SK-N-SH treated with all-trans-retinoic acid at 6 μM for 48 hours (cell line): Measurements from ENCODE around the gene IL16.

Source experiments
- ATAC-seq: fragments of 200-7000 bp; cut with Tn5 transposase; 3 replicates; pipeline ENCODE4 v1.9.1; 2020; ENCODE audit warnings: mild to moderate bottlenecking, moderate library complexity
- ARNTL ChIP-seq: fragments of 450-650 bp; formaldehyde crosslinking; IDR thresholded peaks from 2 replicates; pipeline ENCODE4 v1.5.0; 2020; ENCODE audit warnings: low read depth, mild to moderate bottlenecking, moderate library complexity, borderline replicate concordance
- BACH2 ChIP-seq: fragments of 250-450 bp; sonication (Bioruptor Pico); IDR thresholded peaks from 2 replicates; pipeline ENCODE4 v1.9.0; 2021; ENCODE audit warnings: mild to moderate bottlenecking, borderline replicate concordance
- CSDC2 ChIP-seq: fragments of 250-450 bp; sonication (Bioruptor Pico); IDR thresholded peaks from 2 replicates; pipeline ENCODE4 v1.5.0; 2020; ENCODE audit warnings: mild to moderate bottlenecking, moderate library complexity
- ESRRG ChIP-seq: fragments of 250-450 bp; sonication (Bioruptor Pico); IDR thresholded peaks from 2 replicates; pipeline ENCODE4 v1.6.1; 2021; ENCODE audit warnings: mild to moderate bottlenecking
- GLIS3 ChIP-seq: fragments of 250-450 bp; sonication (Bioruptor Pico); IDR thresholded peaks from 2 replicates; pipeline ENCODE4 v1.5.0; 2020; ENCODE audit warnings: mild to moderate bottlenecking, moderate library complexity
- ISL1 ChIP-seq: fragments of 250-450 bp; sonication (Bioruptor Pico); IDR thresholded peaks from 2 replicates; pipeline ENCODE4 v2.1.2; 2022; ENCODE audit warnings: mild to moderate bottlenecking, moderate library complexity
- OSR1 ChIP-seq: fragments of 250-450 bp; sonication (Bioruptor Pico); IDR thresholded peaks from 2 replicates; pipeline ENCODE4 v1.8.0; 2022; ENCODE audit warnings: moderate library complexity, mild to moderate bottlenecking, inconsistent platforms
- PATZ1 ChIP-seq: fragments of 250-450 bp; sonication (Bioruptor Pico); IDR thresholded peaks from 2 replicates; pipeline ENCODE4 v1.8.0; 2020; ENCODE audit warnings: mild to moderate bottlenecking, moderate library complexity, borderline replicate concordance
- PPARA ChIP-seq: fragments of 250-450 bp; sonication (Bioruptor Pico); IDR thresholded peaks from 2 replicates; pipeline ENCODE4 v1.5.0; 2020; ENCODE audit warnings: mild to moderate bottlenecking, borderline replicate concordance
- RARB ChIP-seq: fragments of 250-450 bp; sonication (Bioruptor Pico); IDR thresholded peaks from 2 replicates; pipeline ENCODE4 v1.8.0; 2021; ENCODE audit warnings: mild to moderate bottlenecking, moderate library complexity
- SNAI2 ChIP-seq: fragments of 250-450 bp; sonication (Bioruptor Pico); IDR thresholded peaks from 2 replicates; pipeline ENCODE4 v1.5.0; 2020; ENCODE audit warnings: mild to moderate bottlenecking, moderate library complexity
- TCF4 ChIP-seq: fragments of 250-450 bp; sonication (Bioruptor Pico); IDR thresholded peaks from 2 replicates; pipeline ENCODE4 v1.8.0; 2021; ENCODE audit warnings: mild to moderate bottlenecking, moderate library complexity, borderline replicate concordance
- TSHZ2 ChIP-seq: fragments of 250-450 bp; sonication (Bioruptor Pico); IDR thresholded peaks from 2 replicates; pipeline ENCODE4 v1.5.0; 2020; ENCODE audit warnings: mild to moderate bottlenecking, moderate library complexity
- ZC3H10 ChIP-seq: fragments of 250-450 bp; sonication (Bioruptor Pico); IDR thresholded peaks from 2 replicates; pipeline ENCODE4 v1.5.1; 2021; ENCODE audit warnings: mild to moderate bottlenecking, moderate library complexity
- ZFP3 ChIP-seq: fragments of 250-450 bp; sonication (Bioruptor Pico); IDR thresholded peaks from 2 replicates; pipeline ENCODE4 v1.5.0; 2020; ENCODE audit warnings: mild to moderate bottlenecking, moderate library complexity
- ZFP30 ChIP-seq: fragments of 450-650 bp; formaldehyde crosslinking; IDR thresholded peaks from 2 replicates; pipeline ENCODE4 v1.5.0; 2022; ENCODE audit warnings: mild to moderate bottlenecking, moderate library complexity
- ZNF565 ChIP-seq: fragments of 450-650 bp; formaldehyde crosslinking; conservative IDR thresholded peaks from 2 replicates; pipeline ENCODE4 v1.5.0; 2020; ENCODE audit warnings: low read depth, mild to moderate bottlenecking, moderate library complexity
- ZNF70 ChIP-seq: fragments of 450-650 bp; formaldehyde crosslinking; IDR thresholded peaks from 2 replicates; pipeline ENCODE4 v1.5.0; 2020; ENCODE audit warnings: mild to moderate bottlenecking, moderate library complexity
- ZNF8 ChIP-seq: fragments of 450-650 bp; formaldehyde crosslinking; IDR thresholded peaks from 2 replicates; pipeline ENCODE4 v1.5.0; 2020; ENCODE audit warnings: mild to moderate bottlenecking, moderate library complexity
- TF ChIP-seq, protein P1 (sequence below): fragments of 250-450 bp; sonication (Bioruptor Pico); IDR thresholded peaks from 2 replicates; pipeline ENCODE4 v1.5.1; 2021; ENCODE audit warnings: mild to moderate bottlenecking, moderate library complexity
- TF ChIP-seq, protein P2 (sequence below): fragments of 250-450 bp; sonication (Bioruptor Pico); IDR thresholded peaks from 2 replicates; pipeline ENCODE4 v1.8.0; 2021; ENCODE audit warnings: low read depth, mild to moderate bottlenecking, moderate library complexity, borderline replicate concordance

The IL16 gene

DNA sequence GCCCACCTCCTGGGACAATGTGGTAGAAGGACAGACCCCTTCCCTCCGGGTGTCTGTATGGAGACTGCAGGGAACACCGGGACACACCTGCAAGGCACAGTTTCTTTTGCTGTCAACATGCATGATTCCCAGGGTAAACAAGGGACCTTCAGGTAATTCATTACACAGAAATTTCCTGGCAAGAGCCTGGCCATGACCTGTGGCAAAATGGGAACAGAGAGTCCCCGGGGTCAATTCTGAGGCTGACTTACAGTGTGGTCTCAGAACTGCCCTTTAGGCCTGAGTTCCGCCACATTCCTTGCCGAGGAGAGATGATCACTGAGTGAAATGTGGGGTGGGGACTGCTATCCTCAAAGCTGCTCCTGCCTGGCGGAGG, 121.0 kb downstream of the IL16 start:
- TF ChIP-seq ARNTL (no peak), OSR1 (no peak), ISL1 (CRISPR knock-in tag) (no peak), ZNF8 (CRISPR knock-in tag) (no peak), CSDC2 (no peak), GLIS3 (CRISPR knock-in tag) (no peak), RARB (no peak), ZC3H10 (no peak), ZFP30 (CRISPR knock-in tag) (no peak), BACH2 (CRISPR knock-in tag) (no peak), ZNF565 (CRISPR knock-in tag) (no peak), TSHZ2 (no peak), PPARA (CRISPR knock-in tag) (no peak), ZNF70 (CRISPR knock-in tag) (no peak), ESRRG (no peak), TCF4 (CRISPR knock-in tag) (no peak)
- TF ChIP-seq, protein P1, sequence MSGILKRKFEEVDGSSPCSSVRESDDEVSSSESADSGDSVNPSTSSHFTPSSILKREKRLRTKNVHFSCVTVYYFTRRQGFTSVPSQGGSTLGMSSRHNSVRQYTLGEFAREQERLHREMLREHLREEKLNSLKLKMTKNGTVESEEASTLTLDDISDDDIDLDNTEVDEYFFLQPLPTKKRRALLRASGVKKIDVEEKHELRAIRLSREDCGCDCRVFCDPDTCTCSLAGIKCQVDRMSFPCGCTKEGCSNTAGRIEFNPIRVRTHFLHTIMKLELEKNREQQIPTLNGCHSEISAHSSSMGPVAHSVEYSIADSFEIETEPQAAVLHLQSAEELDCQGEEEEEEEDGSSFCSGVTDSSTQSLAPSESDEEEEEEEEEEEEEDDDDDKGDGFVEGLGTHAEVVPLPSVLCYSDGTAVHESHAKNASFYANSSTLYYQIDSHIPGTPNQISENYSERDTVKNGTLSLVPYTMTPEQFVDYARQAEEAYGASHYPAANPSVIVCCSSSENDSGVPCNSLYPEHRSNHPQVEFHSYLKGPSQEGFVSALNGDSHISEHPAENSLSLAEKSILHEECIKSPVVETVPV (CRISPR knock-in tag) = no peak
- TF ChIP-seq, protein P2, sequence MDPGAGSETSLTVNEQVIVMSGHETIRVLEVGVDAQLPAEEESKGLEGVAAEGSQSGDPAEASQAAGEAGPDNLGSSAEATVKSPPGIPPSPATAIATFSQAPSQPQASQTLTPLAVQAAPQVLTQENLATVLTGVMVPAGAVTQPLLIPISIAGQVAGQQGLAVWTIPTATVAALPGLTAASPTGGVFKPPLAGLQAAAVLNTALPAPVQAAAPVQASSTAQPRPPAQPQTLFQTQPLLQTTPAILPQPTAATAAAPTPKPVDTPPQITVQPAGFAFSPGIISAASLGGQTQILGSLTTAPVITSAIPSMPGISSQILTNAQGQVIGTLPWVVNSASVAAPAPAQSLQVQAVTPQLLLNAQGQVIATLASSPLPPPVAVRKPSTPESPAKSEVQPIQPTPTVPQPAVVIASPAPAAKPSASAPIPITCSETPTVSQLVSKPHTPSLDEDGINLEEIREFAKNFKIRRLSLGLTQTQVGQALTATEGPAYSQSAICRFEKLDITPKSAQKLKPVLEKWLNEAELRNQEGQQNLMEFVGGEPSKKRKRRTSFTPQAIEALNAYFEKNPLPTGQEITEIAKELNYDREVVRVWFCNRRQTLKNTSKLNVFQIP = no peak
- TF ChIP-seq, all 23 proteins: peak for 0
- no peak for ATAC-seq

- no peak for TF ChIP-seq ZNF565 (CRISPR knock-in tag)
- TF ChIP-seq ZNF70 (CRISPR knock-in tag) = no peak
- TF ChIP-seq BACH2 (CRISPR knock-in tag) = no peak
- TF ChIP-seq, protein P2 = no peak
- TF ChIP-seq ZNF8 (CRISPR knock-in tag) = no peak
- TF ChIP-seq ZFP3 (CRISPR knock-in tag) = no peak
- no peak for TF ChIP-seq OSR1
- TF ChIP-seq ESRRG = no peak
- TF ChIP-seq ISL1 (CRISPR knock-in tag) = no peak
- TF ChIP-seq PPARA (CRISPR knock-in tag) = no peak
- no peak for TF ChIP-seq ZC3H10
- TF ChIP-seq CSDC2 = no peak
- no peak for ATAC-seq
Measured at GRCh38 chr15:81321667-81322066, 125.0 kb downstream of the IL16 start.

DNA sequence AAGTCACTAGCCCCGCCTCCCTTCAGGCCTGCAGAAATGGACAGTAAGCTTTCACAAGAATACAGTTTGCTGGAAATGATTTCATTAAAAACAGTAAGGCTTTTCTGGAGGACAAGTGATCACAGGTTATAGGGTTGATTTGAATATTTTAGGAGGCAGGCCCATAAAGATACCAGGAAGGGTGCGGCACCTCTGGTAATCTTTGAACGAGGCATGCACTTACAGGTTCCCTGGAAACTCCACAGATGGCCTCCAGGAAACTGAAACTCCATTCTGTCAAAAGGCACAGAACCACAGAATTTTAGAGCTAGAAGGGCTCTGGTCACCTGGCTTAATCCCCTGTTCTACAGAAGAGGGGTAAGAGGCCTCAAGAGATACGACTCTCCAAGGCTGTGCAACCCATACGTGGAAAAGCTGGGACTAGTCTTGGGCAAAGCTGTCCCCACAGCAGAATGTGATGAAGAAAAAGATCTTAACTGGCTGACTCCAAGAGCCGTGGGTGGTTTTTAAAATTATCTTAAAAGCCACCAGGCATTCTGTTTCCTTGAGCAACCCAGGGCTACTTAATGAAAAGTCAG, 126.1 kb downstream of the IL16 start:
- ATAC-seq = no peak
- TF ChIP-seq, protein P2 = no peak
- no peak for TF ChIP-seq ZNF565 (CRISPR knock-in tag)
- TF ChIP-seq ESRRG = no peak
- no peak for TF ChIP-seq BACH2 (CRISPR knock-in tag)
- TF ChIP-seq, protein P1 (CRISPR knock-in tag) = no peak
- TF ChIP-seq ZNF8 (CRISPR knock-in tag) = no peak
- TF ChIP-seq PATZ1 (CRISPR knock-in tag) = no peak
- no peak for TF ChIP-seq ZFP30 (CRISPR knock-in tag)
- no peak for TF ChIP-seq OSR1
- TF ChIP-seq PPARA (CRISPR knock-in tag) = no peak
- no peak for TF ChIP-seq ZFP3 (CRISPR knock-in tag)
- TF ChIP-seq TCF4 (CRISPR knock-in tag) = no peak
- TF ChIP-seq CSDC2 = no peak
- TF ChIP-seq ISL1 (CRISPR knock-in tag) = no peak
- TF ChIP-seq ZNF70 (CRISPR knock-in tag) = no peak
- TF ChIP-seq ZC3H10 = no peak
- TF ChIP-seq ARNTL = no peak
- no peak for TF ChIP-seq SNAI2 (CRISPR knock-in tag)
